SIG-M5 treated with dmso at 0.1 percent for 504 hours (cell line): ENCODE data around the gene TPCN2.

Source experiments
- DNase-seq: peaks from one replicate; lab custom pipeline; 2025; ENCODE audit not compliant: unreplicated experiment; lab: John Stamatoyannopoulos, UW

Gene TPCN2

DNA sequence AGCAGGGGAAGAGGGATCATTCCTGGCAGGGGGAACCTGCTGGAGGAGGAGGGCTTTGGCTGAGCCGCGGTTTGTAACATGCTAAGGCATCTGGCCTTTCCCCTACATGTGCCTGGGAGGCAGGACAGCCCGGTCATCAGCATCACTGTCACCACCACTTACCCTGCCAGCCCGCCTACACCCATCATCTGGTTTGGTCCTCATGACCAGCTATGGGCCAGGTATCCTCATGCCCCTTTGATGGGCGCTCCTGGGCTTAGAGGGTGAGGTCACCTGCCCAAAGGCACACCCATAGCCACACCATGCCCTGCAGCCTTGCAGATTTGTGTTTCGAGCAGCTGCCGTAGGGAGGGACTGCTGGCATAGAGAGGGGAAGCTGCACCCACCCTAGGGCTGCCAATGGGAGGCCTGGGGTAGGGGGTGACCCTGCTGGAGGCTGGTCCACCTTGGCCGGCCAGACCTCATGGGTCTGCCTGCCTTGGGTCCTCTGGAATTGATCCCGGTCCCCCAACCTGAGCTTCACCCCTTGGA is 38.3 kb upstream of the TPCN2 start:
- no peak for DNase-seq

DNA sequence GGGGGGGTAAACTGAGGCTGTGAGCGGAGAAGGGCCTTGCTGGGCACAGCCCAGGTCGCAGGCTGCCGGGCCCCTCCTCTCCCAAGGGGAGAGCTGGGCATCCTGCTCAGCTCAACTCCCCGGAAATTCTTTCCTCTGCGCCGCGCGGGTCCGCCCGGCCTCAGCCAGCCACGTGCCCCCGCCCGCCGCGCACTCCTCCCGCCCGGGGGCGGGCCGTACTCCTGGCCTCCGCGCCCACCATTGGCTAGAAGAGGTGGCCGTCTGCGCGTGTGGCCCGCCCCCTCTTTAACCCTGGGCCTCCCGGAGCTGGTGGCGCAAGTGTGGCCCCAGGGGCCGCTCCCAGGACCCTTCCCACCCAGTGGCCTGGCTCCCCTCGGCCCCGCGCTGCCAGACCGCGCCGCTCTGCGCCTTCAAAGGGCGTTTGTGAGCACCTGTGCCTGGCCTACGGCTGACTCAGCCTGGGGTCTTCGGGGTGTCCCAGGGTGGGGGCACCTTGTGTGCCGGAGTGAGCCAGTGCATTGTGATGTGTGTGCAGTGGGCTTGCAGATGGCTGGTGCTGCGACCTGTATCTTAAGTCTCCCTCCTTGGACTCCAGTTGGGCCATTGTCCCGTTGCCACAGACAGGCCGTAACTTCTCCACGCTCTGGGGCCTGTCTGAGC is 37.6 kb upstream of the TPCN2 start:
- DNase-seq: peak; percentile 45

DNA sequence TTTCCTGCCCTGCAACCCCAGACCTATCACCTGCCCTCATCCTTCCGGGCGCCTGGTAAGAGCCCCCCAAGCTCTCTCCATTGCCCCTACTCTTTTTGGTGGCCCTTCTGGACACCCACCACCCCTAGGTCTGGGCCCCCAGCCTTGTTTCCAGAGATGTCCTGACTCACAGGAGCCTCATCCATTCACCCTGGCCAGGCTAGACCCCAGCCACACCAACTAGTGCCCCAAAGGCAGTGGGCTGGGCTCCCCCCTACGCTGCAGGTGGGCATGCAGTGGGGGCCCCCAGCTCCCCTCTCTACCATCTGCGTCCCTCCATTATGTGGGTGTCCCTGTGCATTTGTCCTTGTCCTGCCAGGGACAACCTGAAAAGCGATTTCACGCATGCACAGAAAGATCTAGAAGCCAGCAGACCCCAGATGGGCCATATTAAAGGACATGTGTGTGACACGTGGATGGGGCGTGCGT is 37.1 kb upstream of the TPCN2 start:
- no peak for DNase-seq

DNA sequence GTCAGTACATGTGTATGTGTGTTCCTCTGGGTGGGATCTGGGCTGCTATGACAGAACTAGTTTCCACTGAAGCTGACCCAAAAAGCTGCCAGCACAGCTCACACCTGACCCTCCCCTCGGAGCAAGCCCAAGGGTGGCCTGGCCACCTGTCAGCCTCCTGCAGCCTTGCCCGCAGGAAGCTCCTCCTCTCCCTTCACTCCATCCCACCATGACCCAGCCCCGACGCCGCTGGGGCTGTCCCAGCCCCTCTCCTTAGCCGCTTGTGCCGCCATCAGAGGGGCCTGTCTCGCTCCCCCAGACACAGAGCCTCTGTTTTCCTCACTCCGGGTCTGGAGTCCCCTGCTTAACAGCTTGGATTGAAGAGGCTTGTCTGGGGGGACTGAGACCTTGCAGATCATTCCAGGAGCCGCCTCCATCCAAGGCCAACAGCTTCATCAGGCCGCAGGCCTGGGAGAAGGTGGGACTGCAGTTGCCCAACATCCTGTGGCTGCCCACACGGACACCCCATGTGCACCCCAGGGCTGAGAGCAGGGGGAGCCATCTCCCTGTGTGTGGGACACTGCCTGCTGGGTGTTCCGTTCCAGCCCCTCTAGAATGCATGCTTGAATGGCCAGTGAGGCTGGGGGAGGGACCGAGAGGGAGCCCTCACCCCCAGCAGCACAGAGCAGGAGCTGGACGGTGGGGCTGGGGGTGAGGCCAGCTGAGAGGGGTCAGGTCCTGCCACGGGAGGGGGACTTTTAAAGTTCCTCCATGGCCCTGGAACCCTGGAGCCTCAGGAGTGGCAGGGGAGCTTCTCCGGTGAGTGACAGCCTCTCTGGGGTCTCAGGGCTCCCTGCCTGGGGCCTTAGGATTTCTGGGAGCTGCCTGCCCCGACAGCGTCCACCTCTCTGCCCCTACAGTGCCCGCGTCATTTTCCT is 36.4 kb upstream of the TPCN2 start:
- no peak for DNase-seq

DNA sequence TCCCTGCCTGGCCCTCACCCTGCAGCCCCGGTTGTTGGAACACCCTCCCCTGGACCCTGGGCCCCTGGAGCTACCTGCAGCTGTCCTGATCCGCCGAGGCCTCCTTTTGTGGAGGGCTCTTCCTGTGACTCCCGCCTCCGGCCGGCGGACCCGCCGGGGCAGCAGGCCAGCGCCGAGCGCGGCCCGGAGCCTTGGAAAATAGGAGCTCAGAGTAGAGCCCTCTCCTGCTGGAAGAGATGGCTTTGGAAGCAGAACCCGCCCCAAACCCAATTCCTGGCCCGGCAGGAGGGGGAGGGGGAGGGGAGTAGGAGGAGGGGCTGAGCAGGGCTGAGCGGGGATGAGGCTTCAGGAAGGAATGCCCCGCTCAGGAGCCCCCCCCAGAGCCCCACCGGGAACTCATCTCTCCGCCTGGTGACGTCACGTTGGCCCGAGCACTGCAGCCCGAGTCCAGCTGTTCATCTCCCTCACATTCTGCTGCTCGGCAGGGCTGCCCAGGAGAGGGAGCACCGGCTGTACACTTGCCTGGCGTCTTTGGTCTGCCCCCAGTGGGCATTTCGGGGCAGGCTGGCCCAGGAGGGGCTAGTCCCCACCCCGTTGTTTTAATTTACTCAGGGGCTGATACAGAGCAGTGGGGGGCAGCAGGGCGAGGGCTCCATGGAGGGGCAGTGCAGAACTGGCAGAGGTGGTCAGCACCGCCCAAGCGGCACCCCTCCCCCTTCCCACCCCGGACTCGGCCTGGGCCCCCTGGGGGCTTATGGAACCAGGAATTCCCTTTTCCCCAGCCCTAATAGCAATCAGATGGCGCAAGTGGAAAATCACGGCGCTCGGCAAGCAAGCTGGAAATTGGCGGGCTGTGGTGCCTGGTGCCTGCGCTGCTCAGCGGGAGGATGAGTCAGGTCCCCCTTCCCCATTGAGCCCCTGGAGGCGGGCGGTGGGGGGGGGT is 35.5 kb upstream of the TPCN2 start, which contains the start of gene MRGPRF:
TSS of gene MRGPRF (minus strand) at position 238 of the 943 bp plus-strand sequence. CDS start 3,345 bp downstream, outside the sequence.
- DNase-seq: no peak

DNA sequence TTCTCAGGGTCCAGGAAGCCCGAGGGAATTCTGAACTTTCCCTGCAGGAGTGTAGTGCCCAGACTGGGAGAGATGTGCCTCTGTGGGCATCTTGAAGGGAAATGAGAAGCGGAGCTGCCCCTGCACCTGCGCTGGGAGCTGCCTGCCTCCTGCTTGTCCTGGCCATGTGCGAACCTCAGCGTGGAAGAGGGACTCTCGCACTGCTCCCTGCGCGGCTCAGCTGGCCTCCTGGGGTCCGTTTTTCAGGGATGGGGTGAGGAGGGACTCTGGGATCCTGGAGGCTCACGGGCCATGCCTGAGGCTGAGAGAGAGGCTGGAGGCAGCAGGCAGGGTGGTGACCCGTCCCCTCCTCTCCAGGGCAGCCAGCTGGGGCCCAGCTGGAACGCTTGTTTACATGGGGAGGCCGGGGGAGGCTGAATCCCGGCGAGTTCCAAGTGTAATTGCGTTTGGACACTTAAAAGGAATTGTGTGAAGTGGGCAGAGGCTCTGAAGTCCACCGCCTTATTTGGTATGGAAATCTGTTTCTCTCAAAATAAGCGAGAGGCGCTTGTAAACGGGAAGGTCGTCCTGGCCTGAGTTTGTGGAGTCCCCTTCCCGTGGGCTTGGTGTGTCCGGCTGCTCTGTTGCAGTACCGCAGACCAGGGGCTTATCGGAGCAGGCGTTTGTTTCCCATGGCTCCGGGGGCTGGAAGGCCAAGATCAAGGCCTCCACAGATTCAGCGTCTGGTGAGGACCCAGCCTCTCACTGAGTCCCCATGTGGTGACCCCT is 34.5 kb upstream of the TPCN2 start:
- DNase-seq: no peak

DNA sequence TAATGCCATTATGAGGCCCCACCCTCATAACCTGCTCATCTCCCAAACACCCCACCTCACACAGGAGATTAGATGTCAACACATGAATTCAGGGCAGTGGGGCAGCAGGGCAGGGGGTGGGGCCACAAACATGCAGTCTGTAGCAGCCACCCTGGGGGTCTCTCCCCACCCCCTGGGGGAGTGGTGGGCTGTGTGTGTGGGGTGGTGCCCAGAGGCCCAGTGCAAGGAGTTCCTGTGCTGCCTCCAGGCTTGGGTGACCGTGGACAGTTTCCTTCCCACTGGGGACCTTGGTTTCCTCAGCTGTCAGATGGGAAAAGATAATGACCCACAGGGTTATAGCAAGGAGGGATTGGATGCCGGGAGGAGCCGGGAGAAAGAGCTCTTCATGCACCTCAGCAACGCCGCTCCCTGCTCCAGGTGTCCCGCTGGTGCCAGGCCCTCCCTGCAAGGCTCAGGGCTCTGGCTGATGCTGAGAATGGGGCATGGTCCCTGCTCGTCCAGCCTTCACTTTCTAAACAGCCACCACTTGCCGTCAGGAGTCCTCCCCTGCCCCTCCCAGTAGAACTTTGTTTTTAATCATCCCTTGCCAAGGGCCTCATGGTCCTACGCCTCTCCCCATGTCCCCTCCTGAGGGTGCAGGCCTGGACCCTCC is 33.7 kb upstream of the TPCN2 start:
- DNase-seq: no peak

DNA sequence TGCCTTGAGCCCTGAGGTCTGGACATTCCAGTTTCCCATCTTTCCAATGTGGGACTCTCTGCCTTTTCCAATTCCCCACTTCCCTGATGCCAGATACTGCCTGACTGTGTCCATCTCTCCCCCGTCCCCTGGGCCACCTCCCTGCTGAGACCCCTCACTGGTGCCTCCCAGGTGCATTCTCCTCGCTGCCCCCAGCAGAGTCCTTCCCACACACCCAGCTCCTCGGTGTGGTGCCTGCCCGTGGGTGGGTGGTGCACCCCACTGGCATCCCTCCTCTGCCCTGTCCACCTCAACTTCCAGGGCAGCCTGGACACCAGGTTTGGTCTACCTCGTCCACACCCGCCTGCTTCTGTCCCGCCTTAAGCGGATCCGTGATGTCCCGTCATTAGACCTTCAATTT is 30.8 kb upstream of the TPCN2 start:
- no peak for DNase-seq

DNA sequence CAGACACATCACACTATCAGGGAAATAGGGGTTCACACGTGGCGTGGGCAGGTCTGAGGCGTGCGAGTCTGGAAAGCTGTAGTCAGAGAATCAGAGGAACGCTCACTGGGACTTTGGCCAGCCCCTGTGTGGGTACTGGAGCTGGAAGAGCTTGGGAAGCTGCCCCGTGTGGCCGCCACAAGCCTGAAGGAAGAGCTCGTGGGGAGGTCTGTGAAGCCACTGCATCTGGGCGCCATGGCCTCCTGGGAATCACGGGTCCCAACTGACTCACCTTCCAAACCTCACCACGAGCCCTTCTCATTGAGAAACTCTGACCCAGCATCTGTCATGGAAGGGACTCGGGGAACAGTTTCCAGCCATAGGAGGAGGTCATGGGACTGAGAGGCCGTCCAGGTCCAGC is 29.8 kb upstream of the TPCN2 start:
- no peak for DNase-seq

DNA sequence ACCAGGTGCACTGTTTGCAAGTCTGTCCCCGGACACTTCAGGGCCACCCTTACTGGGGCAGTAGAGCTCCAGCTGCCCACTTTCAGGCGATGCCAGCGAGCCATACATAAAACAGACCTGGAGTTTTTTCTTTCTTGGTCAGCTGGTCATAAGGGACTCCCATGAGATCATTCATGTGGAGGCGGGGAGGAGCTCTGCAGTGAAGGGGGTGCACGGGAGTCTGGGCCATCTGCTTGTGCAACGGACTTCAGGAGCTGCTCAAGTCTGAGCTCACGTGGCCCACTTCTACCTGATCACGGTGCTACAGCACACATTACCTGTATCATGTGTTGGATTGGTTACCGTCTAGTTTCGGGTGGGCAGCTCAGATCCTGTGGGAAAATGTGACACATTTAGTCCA is 26.5 kb upstream of the TPCN2 start:
- DNase-seq: no peak

DNA sequence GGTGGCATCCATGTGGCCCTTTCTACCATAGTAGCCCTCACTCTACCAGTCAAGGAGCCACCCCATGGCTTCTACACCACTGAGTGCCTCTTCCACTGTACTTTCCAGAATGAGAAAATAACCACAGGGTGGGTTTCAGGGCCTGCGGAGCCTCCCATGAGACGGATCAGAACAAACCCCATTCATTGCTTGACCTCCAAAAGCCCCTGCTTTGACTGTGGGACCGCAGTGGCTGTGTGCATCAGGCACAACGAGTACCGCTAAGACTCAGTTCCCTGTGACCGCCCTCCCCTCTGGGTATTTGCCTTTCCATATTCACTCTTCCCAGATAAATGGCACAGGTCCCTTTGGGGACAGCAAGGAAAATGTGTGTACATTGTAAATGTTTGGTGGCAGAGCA is 24.2 kb upstream of the TPCN2 start:
- DNase-seq: no peak

DNA sequence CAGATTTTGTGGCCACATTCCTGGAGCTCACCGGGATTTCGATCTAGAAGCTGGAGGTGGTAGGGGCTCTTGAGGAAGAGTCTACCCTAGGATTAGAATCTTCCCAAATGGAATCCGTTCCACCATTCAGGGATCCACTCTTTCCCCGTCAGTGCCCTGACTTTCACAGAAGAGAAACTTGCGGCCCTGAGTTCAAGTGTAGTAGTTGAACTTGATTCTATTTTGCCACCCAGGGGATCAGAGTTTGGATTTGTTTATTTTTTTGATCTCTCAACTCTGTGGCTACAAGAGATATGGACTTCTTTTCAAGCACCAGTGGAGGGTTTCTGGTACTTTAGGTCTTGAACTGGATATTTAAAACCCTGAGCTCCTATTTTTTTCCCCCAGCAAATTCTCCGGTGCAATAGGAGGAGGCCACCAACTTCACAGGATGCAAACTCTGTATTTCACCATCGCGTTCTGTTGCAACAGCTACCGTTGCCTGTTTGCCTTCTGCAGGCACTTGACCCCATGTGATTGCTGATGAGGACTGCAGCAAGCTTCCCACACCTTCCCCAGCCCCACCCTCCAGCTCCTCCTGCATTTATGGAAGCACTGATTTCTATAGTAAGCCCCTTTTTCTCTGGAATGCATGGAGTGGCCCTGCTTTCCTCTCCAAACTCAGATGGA is 20.9 kb upstream of the TPCN2 start:
- DNase-seq: peak; percentile 74

DNA sequence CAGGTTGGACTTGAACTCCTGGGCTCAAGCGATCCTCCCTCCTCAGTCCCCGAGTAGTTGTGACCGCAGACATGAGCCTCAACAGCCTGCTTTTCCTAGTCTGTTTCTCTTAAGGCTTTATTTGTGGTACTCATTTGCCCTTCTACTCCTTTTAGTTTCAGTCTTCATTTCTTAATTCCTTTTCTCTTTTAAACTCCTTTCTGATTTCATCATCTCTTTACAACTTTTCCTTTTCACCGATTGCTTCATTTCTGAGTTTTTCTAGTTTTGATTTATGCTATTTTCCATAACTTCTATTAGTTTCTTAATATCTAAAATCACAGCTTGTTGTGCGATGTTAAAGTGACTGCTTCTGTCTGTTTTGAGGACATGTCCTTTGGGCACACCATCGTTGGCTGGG is 18.4 kb upstream of the TPCN2 start:
- DNase-seq: peak; percentile 62

DNA sequence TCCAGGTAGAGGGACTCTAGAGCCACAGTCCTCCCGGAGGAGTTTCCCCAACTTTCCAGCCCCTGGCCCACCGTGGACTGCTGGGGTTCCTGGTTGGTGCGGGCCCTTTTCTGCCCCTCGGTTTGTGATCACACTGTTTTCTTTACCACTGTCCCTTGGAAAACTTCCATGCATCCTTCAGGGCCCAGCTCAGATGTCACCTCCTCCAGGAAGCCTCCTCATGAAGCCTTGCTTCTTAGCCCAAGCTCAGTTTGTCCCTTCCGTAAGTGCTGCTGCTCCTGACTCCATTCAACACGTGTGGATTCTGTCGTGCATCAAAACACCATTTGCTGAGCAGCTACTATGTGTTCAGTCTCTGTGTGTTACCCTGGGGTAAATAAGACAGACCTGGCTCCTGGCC is 15.9 kb upstream of the TPCN2 start:
- no peak for DNase-seq

DNA sequence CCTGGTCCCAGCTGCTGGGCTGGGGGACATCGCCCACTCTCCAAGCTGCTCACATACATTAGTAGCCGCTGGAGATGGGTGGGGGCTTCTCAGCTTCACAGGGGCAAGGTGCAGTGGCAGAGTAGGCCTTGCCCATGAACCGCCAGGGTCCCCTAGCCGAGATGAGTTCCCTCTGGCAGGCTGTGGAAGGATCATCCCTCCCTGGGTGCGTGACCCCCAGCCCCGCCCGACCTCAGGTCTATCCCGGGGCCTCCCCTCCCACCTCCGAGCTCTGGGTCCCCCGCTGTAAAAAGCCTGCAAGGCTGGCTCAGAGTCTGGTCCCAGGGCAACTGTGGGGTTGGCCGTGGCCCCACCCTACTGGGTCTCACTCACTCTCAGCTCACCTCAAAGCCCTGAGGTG is 15.3 kb upstream of the TPCN2 start:
- DNase-seq: no peak

DNA sequence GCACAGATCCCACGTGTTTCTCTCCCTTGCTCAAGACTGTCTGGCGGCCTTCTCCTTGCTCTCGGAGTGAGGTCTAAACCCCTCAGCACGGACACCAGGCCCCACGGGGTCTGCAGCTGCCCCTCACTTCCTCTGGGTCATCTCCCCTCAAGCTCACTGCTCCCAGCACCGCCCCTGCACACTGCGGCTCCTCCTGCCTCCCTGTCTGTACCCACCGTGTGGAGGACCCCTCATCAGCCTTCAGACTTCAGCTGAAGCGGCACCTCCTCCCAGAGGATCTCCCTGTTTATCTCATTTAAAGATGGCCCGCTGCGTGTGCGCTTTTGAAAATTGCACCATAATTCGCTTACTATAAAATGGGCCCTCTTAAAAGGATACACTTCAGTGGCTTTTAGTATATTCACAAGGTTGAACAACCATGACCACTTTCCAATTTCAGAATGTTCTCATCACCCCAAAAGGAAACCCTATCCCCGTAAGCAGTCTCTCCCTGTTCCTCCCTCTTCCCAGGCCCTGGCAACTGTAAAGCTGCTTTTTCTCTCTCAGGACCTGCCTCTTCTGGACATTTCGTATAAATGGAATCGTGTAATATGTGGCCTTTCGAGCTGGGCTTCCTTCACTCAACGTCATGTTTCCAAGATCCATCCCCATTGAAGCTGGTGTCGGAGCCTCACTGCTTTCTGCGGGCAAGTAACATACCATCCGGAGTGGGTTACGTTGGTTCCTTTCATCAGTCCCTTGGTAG is 14.4 kb upstream of the TPCN2 start:
- DNase-seq: no peak

DNA sequence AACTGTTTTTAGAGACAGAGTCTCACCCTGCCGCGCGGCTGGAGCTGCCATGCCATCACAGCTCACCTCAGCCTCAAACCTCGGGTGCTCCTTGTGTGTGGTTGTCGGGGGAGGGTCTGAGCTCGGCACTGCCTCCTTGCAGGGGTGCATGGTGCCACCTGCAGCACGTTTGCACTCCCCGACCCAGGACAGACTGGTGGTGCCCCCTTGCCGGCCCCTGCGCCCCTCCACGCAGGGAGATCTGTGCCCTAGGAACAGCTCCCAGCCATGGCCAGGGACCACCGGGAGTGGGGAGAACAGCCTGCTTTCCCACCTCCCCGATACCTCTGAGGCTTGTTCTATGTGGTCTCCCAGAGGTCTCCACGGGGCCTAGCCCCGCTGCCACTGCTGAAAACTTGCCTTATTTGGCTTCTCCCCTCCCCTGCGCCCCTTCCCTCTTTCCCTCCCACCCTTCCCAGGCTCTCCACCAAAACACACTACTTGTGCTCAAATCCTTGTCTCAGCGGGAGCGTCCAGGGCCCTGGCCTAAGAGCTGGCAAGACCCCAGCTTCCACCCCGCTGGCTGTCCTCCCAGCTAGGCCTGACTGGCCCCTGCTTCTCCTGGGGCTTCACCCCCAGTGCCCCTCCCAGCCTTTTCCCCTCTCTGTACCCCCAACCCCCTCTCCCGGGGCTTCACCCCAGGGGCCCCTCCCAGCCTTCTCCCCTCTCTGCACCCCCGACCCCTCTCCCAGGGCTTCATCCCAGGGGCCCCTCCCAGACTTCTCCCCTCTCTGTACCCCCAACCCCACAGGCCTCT is 13.4 kb upstream of the TPCN2 start:
- no peak for DNase-seq

DNA sequence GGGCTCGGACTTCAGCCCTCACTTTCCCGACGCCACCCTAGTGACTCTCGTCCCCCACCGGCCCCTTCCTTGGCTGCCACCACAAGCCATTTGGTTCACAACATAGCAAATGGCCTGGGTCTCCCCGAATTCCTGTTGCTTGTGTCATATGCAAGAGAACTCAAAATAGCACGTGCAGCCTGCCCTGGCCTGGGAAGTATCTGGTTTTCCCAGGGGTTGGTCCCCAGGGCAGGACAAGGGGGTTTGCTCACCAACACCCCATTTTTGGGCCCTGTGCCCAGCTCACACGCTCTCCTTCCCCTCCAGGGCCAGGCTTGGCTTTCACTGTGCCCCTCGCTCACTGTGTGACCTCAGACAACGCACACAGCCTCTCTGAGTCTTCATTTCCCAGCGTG is 12.8 kb upstream of the TPCN2 start:
- DNase-seq: no peak
